Measurements from ENCODE around the gene CHIT1.

DNA sequence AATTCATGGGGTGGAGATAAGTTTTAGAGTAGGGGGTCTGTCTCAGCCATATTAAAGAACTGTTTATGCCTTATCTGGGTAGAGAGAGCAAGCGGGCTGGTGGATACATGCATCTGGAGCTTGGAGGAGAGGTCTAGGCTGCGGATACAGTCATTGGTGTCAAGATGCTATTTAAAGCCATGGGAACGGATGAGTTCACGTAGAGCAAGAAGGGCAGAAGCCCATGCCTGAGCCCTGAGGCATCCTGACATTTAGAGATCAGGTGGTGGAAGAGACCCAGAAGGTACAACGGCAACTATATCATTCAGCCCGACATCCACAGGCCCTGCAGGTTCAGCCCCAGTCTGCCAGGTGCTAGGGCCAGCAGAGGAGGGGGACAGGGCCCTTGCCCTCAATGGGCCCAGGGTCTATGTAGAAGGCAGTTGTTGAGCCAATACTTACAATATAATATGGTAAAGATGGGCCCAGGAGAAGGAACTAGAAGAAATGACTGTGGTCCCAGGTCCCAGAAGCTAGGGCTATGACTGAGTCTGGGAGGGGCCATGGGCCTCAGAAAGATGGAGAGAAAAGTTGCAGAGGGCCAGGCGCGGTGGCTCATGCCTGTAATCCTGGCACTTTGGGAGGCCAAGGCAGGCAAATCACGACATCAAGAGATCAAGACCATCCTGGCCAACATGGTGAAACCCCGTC, 27.8 kb downstream of the CHIT1 start:
- TF ChIP-seq, protein P1, sequence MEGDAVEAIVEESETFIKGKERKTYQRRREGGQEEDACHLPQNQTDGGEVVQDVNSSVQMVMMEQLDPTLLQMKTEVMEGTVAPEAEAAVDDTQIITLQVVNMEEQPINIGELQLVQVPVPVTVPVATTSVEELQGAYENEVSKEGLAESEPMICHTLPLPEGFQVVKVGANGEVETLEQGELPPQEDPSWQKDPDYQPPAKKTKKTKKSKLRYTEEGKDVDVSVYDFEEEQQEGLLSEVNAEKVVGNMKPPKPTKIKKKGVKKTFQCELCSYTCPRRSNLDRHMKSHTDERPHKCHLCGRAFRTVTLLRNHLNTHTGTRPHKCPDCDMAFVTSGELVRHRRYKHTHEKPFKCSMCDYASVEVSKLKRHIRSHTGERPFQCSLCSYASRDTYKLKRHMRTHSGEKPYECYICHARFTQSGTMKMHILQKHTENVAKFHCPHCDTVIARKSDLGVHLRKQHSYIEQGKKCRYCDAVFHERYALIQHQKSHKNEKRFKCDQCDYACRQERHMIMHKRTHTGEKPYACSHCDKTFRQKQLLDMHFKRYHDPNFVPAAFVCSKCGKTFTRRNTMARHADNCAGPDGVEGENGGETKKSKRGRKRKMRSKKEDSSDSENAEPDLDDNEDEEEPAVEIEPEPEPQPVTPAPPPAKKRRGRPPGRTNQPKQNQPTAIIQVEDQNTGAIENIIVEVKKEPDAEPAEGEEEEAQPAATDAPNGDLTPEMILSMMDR (IDR thresholded peaks at IDR 0.05 in 4 of 5, conservative IDR thresholded peaks at IDR 0.05 in 1 of 5) = no peak
- no peak for TF ChIP-seq POLR2A (IDR thresholded peaks at IDR 0.05)
